GM19438 (cell line): Measurements from ENCODE around the gene SMIM5.
"Not testable (repeated sequence)": the region's sequence is repeated elsewhere in the genome, so short reads cannot be mapped to it uniquely, and the experiment has no call there.

ENCODE experiments used
- ATAC-seq: cut with Tn5 transposase; IDR thresholded peaks from one replicate; pipeline ENCODE4 v1.9.1; 2021; ENCODE audit warnings: low read depth; ENCODE audit not compliant: unreplicated experiment

SMIM5 gene

GRCh38 chr17:75624021-75624420, 9.2 kb upstream of the SMIM5 start:
- no peak for ATAC-seq

- no peak for ATAC-seq
These were observed 8.4 kb upstream of the SMIM5 start for GRCh38 chr17:75624714-75625345.

GRCh38 chr17:75625813-75626486, 7.3 kb upstream of the SMIM5 start:
- no peak for ATAC-seq

- no peak for ATAC-seq
These were observed 6.7 kb upstream of the SMIM5 start for GRCh38 chr17:75626496-75627038.

- no peak for ATAC-seq
These were observed 6.1 kb upstream of the SMIM5 start for GRCh38 chr17:75627094-75627493.

- no peak for ATAC-seq
These were observed 4.8 kb upstream of the SMIM5 start for GRCh38 chr17:75628425-75628824.

- ATAC-seq, result no peak
These were observed 4.1 kb upstream of the SMIM5 start for GRCh38 chr17:75629157-75629556.

- no peak for ATAC-seq
These were observed 2.9 kb upstream of the SMIM5 start for GRCh38 chr17:75630071-75630917.

GRCh38 chr17:75631353-75631752, 1.9 kb upstream of the SMIM5 start:
- no peak for ATAC-seq

GRCh38 chr17:75632428-75632827, 806 bp upstream of the SMIM5 start:
- ATAC-seq, result no peak

GRCh38 chr17:75633486-75634375, 497 bp downstream of the SMIM5 start:
- ATAC-seq, result no peak

GRCh38 chr17:75634376-75634740, 1.1 kb downstream of the SMIM5 start:
- ATAC-seq, result no peak

GRCh38 chr17:75634754-75635609, 1.7 kb downstream of the SMIM5 start:
- ATAC-seq, result no peak

GRCh38 chr17:75635610-75636202, 2.5 kb downstream of the SMIM5 start:
- ATAC-seq, result no peak

GRCh38 chr17:75636381-75637142, 3.3 kb downstream of the SMIM5 start:
- no peak for ATAC-seq

- no peak for ATAC-seq
These were observed 3.9 kb downstream of the SMIM5 start for GRCh38 chr17:75637143-75637538.

GRCh38 chr17:75637551-75637950, 4.3 kb downstream of the SMIM5 start:
- no peak for ATAC-seq

- ATAC-seq, result not testable (repeated sequence)
These were observed 4.8 kb downstream of the SMIM5 start for GRCh38 chr17:75638039-75638438.
